ENCODE data around the gene ANKFN1.

ANKFN1 gene

DNA sequence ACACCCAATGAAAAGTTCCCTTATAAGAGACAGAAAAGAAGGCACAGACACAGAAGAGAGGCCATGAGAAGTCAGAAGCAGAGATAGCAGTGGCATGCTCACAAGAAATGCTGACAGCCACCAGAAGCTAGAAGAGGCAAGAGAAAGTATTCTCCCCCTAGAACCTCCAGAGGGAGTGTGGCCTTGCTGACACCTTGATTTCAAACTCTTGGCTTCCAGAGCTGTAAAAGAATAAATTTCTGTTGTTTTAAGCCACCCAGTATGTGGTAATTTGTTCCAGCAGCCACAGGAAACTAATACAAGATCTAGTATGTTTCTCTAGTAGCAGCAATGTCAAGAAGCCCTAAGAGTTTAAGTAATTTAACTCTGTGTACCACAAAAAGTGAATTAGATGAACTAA, 353.1 kb downstream of the ANKFN1 start:
- TF ChIP-seq, protein P1, sequence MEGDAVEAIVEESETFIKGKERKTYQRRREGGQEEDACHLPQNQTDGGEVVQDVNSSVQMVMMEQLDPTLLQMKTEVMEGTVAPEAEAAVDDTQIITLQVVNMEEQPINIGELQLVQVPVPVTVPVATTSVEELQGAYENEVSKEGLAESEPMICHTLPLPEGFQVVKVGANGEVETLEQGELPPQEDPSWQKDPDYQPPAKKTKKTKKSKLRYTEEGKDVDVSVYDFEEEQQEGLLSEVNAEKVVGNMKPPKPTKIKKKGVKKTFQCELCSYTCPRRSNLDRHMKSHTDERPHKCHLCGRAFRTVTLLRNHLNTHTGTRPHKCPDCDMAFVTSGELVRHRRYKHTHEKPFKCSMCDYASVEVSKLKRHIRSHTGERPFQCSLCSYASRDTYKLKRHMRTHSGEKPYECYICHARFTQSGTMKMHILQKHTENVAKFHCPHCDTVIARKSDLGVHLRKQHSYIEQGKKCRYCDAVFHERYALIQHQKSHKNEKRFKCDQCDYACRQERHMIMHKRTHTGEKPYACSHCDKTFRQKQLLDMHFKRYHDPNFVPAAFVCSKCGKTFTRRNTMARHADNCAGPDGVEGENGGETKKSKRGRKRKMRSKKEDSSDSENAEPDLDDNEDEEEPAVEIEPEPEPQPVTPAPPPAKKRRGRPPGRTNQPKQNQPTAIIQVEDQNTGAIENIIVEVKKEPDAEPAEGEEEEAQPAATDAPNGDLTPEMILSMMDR (conservative IDR thresholded peaks at IDR 0.05; ENCODE audit: low read depth) = no peak
- CTCF ChIA-PET = no interaction called here
- DNase-seq (ENCODE audit: low spot score) = no peak
- POLR2A ChIA-PET (ENCODE audit: low non-redundant PET) = no interaction called here
- no peak overlapping the region for H3K27ac ChIP-seq

DNA sequence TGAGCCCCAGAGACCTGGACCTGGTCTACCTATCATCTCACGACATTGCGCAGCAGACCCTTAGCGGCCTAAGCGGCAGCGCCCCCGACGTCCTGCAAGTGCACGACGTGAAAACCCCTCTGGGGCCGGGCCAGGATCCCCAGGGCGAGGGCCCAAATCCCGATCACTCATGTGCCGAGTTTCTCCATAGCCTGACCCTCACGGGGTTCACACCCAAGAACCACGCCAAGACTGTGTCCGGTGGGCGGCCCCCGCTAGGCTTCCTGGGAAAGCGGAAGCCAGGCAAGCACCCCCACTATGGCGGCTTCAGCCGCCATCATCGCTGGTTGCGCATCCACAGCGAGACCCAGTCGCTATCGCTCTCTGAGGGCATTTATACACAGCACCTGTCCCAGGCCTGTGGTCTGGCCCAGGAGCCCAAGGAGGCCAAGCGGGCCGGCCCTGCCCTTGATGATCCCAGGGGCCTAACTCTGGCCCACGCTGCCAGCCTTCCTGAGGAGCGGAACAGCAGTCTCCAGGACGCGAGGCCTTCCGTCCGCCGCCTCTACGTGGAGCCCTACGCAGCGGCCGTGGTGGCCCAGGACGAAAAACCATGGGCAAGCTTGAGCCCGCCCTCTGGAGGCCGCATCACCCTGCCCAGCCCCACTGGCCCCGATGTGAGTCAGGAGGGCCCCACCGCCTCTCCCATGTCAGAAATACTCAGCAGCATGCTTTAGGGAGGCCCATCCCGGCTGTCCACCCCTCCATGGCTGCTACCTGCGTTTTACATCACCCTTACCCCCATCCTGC, 357.5 kb downstream of the ANKFN1 start:
- H3K27ac ChIP-seq = no peak overlapping the region
- DNase-seq (ENCODE audit: low spot score) = no peak
- CTCF ChIA-PET = interaction anchor here (0.7 kb wide), 1 partner anchor 637 kb away, joined by 3 read pairs; no protein-coding TSS in a partner anchor
- POLR2A ChIA-PET (ENCODE audit: low non-redundant PET) = no interaction called here
- TF ChIP-seq, protein P1 (conservative IDR thresholded peaks at IDR 0.05; ENCODE audit: low read depth) = no peak

DNA sequence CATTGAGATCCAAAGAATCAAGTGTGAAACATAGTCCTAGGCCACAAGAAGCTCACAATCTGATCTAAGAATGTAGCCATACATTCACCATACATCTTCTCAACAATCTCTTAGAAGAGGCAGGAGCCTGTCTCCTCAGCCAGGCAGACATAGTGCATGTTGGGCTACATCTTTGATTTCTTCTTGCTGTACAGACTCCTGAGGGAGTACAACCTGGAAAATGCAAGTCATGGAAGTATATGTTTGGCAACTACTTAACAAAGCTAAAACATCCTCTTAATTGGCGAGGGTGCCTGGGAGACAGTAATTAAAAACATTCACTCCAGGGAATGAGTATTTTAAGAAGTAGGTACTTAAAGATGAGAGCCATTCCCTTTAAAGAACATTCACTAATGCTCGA, 361.0 kb downstream of the ANKFN1 start:
- POLR2A ChIA-PET (ENCODE audit: low non-redundant PET) = no interaction called here
- no peak for DNase-seq (ENCODE audit: low spot score)
- H3K27ac ChIP-seq = no peak overlapping the region
- CTCF ChIA-PET = no interaction called here
- TF ChIP-seq, protein P1 (conservative IDR thresholded peaks at IDR 0.05; ENCODE audit: low read depth) = no peak

DNA sequence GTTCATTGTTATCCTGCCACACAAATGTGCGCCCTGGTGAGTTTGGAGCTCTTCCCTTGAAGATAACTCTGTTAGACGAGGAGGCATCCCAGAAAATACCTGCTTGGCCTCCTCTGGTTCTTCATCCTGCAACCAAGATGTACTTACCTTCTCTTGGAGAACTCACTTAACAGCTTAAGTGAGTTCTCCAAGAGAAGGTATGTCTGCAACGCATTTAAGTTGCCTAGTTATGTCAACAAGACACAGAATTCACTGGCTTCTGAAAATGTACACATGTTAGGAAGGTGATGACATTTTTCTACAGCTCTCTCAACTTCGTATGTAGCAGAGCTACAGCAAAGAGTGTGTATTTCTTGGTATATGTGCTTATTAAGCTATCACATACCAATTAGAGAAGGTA, 361.6 kb downstream of the ANKFN1 start:
- DNase-seq (ENCODE audit: low spot score) = no peak
- no peak overlapping the region for H3K27ac ChIP-seq
- POLR2A ChIA-PET (ENCODE audit: low non-redundant PET) = no interaction called here
- CTCF ChIA-PET = no interaction called here
- TF ChIP-seq, protein P1 (conservative IDR thresholded peaks at IDR 0.05; ENCODE audit: low read depth) = no peak

DNA sequence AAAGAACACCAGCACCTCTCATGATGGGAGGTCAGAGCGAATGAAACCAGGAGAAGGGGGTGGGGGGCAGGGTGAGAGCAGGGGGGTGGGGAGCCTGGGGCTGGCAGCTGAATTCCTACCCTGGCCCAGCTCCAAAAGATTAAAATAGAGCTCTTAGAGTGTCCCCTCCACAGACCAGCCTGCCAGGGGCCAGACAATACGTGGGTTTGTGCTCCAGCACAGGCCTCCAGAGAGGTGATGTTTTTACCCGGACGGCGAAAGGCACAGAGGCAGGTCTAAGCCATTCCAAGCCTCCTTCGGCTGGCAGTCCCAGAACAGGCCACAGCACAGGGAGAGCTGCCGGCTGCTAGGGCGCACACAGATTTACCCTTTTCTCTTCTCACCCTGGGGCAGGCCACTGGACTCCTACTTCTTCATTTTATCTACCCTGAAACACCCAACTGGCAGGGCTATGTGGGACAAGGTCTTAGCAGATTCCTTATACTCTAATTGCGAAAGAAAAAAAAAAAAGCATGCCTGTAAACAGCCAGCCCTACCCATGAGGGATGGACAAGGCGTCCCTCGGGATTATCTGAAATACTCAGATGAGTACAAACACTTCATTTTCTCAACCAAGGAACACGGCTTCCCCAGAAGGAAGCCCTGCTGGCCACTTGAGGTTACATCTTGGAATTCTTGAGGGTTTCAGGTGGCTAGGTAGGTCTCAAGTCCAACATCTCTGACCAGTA, 368.3 kb downstream of the ANKFN1 start:
- DNase-seq (ENCODE audit: low spot score) = no peak
- POLR2A ChIA-PET (ENCODE audit: low non-redundant PET) = no interaction called here
- CTCF ChIA-PET = no interaction called here

DNA sequence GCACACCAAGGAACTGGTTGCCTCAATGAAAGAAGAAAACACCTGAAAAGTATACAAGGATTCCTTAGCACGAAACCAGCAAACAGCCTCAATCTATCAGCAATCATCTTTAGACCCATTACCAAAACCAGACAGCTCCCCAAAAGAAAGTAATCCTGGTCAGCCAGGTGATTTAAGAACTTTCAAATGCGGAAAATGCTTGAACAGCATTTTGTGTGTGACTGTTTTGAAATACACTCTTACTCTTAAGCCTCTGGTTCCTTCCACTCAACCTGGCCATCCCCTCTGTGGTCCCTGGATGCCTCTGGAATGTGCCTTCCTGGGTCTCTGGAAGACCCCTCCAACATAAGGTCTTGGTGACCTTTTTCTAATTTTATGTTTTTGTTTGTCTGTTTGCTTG, 369.8 kb downstream of the ANKFN1 start:
- CTCF ChIA-PET = no interaction called here
- no peak for DNase-seq (ENCODE audit: low spot score)
- H3K27ac ChIP-seq = no peak overlapping the region
- TF ChIP-seq, protein P1 (conservative IDR thresholded peaks at IDR 0.05; ENCODE audit: low read depth) = no peak
- POLR2A ChIA-PET (ENCODE audit: low non-redundant PET) = no interaction called here

More for the DNA sequence above, 368.3 kb downstream of the ANKFN1 start:
- TF ChIP-seq, protein P1 (conservative IDR thresholded peaks at IDR 0.05; ENCODE audit: low read depth) = no peak
- H3K27ac ChIP-seq = no peak overlapping the region

Measured in RWPE1 (cell line).